Measurements from ENCODE around the gene TOM1L2. TPM values are rescaled to one million over a fixed set of nuclear protein-coding genes. Genes with fewer than 3 reads are reported as not detected.

The TOM1L2 gene
- total and polyA plus RNA-seq, 4 experiments from 2014 or later, result 1.6 to 63.1 (median 35.7) TPM

DNA sequence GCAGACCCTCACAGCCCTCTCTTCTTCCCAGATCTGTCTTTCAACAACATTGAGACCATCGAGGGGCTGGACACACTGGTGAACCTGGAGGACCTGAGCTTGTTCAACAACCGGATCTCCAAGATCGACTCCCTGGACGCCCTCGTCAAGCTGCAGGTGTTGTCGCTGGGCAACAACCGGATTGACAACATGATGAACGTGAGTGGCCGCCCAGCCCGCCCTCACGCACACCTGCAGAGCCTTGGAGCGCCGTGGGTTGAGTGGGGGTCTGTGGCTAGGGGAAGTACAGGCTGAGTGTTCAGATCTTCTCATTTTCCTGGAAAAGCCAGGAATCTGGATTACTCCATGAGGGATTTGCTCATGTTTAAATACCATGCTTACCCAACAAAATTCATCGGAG, 15.7 kb upstream of the TOM1L2 start:
- Histone ChIP-seq H3K27ac (ENCODE audit: low read depth, low read length) (no peak overlapping the region), H3K4me3 (ENCODE audit: low read length in 2 of 2) (no peak overlapping the region), H3K27me3 (ENCODE audit: insufficient read depth, low read length) (no peaks in the 10 kb centered on the region), H3K4me1 (ENCODE audit: insufficient read depth, low read length) (no peaks in the 10 kb centered on the region), H3K9me3 (ENCODE audit: control insufficient read depth in 1 of 2, low read length in 2 of 2) (no peaks in the 10 kb centered on the region), H3K36me3 (ENCODE audit: insufficient read depth, low read length) (no peaks in the 10 kb centered on the region)
- Mint-ChIP-seq H3K9me3 (no peaks in the 10 kb centered on the region), H3K27ac (no peak overlapping the region), H3K27me3 (no peaks in the 10 kb centered on the region), H3K4me3 (no peak overlapping the region), H3K36me3 (no peaks in the 10 kb centered on the region), H3K4me1 (no peaks in the 10 kb centered on the region)
- ChIA-PET POLR2A (ENCODE audit: partially characterized antibody) (no interaction called here), CTCF (ENCODE audit: partially characterized antibody) (no interaction called here)
- DNase-seq, result no peak
- intact Hi-C loops (cut with micrococcal nuclease), result no loop called here

DNA sequence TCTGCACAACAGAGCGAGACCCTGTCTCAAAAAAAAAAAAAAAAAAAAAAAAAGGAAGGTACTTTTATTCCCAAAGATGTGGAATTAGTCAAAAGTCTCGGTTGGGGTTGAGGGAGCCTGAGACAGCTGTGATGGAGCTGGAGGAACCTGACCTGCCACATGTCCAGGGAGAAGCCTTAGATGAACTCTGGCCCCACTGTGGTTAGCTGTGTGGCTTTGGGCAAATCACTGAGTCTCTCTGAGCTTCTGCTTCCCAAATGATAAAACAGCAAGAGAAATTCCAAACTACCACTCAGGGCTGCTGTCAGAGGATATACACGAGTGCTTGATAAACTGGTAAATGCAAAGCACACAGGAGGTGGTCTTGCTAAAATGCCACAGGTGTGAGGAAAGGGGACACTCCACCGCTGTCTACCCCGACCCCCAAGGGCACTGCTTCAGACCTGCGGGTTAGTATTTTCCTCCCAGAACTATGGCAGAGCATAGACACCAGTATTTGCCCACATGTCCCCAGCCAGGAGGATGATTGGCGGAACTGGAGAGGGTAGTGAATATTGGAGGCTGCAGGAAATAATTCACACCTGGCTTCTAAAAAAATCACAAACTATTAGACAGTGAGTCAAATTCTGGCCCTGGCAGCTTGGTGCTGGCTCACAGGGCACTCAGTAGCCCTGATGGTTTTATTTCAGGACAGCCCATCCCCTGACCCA, 15.1 kb upstream of the TOM1L2 start:
- intact Hi-C loops (cut with micrococcal nuclease), result no loop called here
- Mint-ChIP-seq H3K27ac (no peak overlapping the region), H3K27me3 (no peaks in the 10 kb centered on the region), H3K4me1 (no peaks in the 10 kb centered on the region), H3K4me3 (no peak overlapping the region), H3K9me3 (no peaks in the 10 kb centered on the region), H3K36me3 (no peaks in the 10 kb centered on the region)
- Histone ChIP-seq H3K27me3 (ENCODE audit: insufficient read depth, low read length) (no peaks in the 10 kb centered on the region), H3K36me3 (ENCODE audit: insufficient read depth, low read length) (no peaks in the 10 kb centered on the region), H3K4me1 (ENCODE audit: insufficient read depth, low read length) (no peaks in the 10 kb centered on the region), H3K27ac (ENCODE audit: low read depth, low read length) (no peak overlapping the region), H3K9me3 (ENCODE audit: control insufficient read depth in 1 of 2, low read length in 2 of 2) (no peaks in the 10 kb centered on the region), H3K4me3 (ENCODE audit: low read length in 2 of 2) (no peak overlapping the region)
- no peak for DNase-seq
- ChIA-PET CTCF (ENCODE audit: partially characterized antibody) (interaction anchor here (0.7 kb wide), 1 partner anchor 891 kb away, joined by 4 read pairs; no protein-coding TSS in a partner anchor), POLR2A (ENCODE audit: partially characterized antibody) (no interaction called here)

DNA sequence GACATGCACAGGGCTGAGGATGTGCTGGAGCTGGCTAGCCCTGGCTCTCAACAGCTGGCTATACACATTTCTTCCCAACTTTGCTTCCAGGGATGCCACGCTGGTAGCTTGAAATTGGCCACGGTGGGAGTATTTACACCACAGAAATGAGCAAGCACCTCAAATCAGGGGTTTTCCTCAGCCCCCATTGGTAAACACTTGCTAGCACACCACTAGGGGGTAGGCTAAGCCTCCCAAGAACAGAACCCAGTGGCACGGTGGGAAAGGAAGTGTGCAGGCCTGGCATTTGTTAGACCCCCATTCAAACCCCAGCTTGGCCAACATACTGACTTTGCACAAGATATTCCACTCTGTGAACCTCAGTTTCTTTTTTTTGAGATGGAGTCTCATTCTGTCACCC, 13.4 kb upstream of the TOM1L2 start:
- no peak for DNase-seq
- no peaks in the 10 kb centered on the region for H3K27me3 ChIP-seq (ENCODE audit: insufficient read depth, low read length)

DNA sequence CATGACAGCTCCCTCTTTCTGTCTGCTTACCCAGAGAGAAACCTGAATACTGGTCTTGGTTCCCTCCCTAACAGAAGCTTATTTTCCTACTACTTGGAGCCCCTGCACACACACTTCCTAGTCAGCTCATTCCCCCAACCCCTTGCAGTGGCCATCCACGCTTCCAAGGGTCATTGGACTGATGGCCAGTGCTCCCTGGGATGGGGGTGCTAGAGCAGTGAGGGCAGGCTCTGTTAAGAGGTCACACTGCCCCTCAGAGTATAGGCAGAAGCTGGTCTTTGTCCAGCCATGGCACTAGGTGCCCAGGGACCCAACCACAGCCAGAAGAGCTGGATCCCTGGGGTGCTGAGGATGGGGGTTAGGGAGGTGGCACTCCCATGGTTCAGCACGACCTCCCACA, 13.0 kb upstream of the TOM1L2 start:
- no peaks in the 10 kb centered on the region for H3K9me3 ChIP-seq (ENCODE audit: control insufficient read depth in 1 of 2, low read length in 2 of 2)
- no peaks in the 10 kb centered on the region for H3K36me3 Mint-ChIP-seq
- intact Hi-C loops (cut with micrococcal nuclease), result no loop called here
- H3K4me1 Mint-ChIP-seq, result no peaks in the 10 kb centered on the region
- CTCF ChIA-PET (ENCODE audit: partially characterized antibody), result no interaction called here
- H3K27me3 ChIP-seq (ENCODE audit: insufficient read depth, low read length), result no peaks in the 10 kb centered on the region
- H3K4me3 Mint-ChIP-seq, result no peak overlapping the region
- POLR2A ChIA-PET (ENCODE audit: partially characterized antibody), result interaction anchor here (1.0 kb wide), 1 partner anchor 13 kb away, joined by 3 read pairs; the partner anchor contains the start of gene TOM1L2
- DNase-seq, result no peak
- H3K9me3 Mint-ChIP-seq, result no peaks in the 10 kb centered on the region
- no peak overlapping the region for H3K27ac Mint-ChIP-seq
- H3K27me3 Mint-ChIP-seq, result no peaks in the 10 kb centered on the region
- no peak overlapping the region for H3K27ac ChIP-seq (ENCODE audit: low read depth, low read length)
- H3K36me3 ChIP-seq (ENCODE audit: insufficient read depth, low read length), result no peaks in the 10 kb centered on the region
- no peak overlapping the region for H3K4me3 ChIP-seq (ENCODE audit: low read length in 2 of 2)
- no peaks in the 10 kb centered on the region for H3K4me1 ChIP-seq (ENCODE audit: insufficient read depth, low read length)

More for the DNA sequence above, 13.4 kb upstream of the TOM1L2 start:
- no peaks in the 10 kb centered on the region for H3K27me3 Mint-ChIP-seq
- intact Hi-C loops (cut with micrococcal nuclease), result no loop called here
- no peak overlapping the region for H3K27ac Mint-ChIP-seq
- POLR2A ChIA-PET (ENCODE audit: partially characterized antibody), result interaction anchor here (1.0 kb wide), 1 partner anchor 13 kb away, joined by 3 read pairs; the partner anchor contains the start of gene TOM1L2
- no peak overlapping the region for H3K4me3 Mint-ChIP-seq
- H3K36me3 Mint-ChIP-seq, result no peaks in the 10 kb centered on the region
- no peak overlapping the region for H3K27ac ChIP-seq (ENCODE audit: low read depth, low read length)
- no peaks in the 10 kb centered on the region for H3K36me3 ChIP-seq (ENCODE audit: insufficient read depth, low read length)
- no peaks in the 10 kb centered on the region for H3K4me1 Mint-ChIP-seq
- no peaks in the 10 kb centered on the region for H3K9me3 ChIP-seq (ENCODE audit: control insufficient read depth in 1 of 2, low read length in 2 of 2)
- no peaks in the 10 kb centered on the region for H3K4me1 ChIP-seq (ENCODE audit: insufficient read depth, low read length)
- no peak overlapping the region for H3K4me3 ChIP-seq (ENCODE audit: low read length in 2 of 2)
- H3K9me3 Mint-ChIP-seq, result no peaks in the 10 kb centered on the region
- CTCF ChIA-PET (ENCODE audit: partially characterized antibody), result no interaction called here

DNA sequence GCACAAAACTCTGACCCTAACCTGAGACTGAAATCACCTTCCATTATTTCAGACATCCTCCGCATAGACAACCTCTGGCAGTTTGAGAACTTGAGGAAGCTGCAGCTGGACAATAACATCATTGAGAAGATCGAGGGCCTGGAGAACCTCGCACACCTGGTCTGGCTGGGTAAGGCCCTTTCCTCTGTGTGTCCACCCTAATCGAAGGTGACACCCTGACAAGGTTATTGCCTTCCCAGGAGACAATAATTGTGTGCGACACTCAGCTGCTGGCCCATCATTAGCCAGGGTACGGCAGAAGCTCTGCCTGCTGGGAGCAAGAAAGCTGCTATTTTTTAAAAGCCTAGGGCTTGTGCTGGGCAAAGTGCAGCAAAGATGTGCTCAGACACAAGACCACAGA, 11.6 kb upstream of the TOM1L2 start:
- no peak for DNase-seq
- H3K4me3 Mint-ChIP-seq, result no peak overlapping the region
- ChIA-PET CTCF (ENCODE audit: partially characterized antibody) (no interaction called here), POLR2A (ENCODE audit: partially characterized antibody) (no interaction called here)
- H3K9me3 Mint-ChIP-seq, result no peaks in the 10 kb centered on the region
- Histone ChIP-seq H3K9me3 (ENCODE audit: control insufficient read depth in 1 of 2, low read length in 2 of 2) (no peaks in the 10 kb centered on the region), H3K36me3 (ENCODE audit: insufficient read depth, low read length) (no peaks in the 10 kb centered on the region), H3K27me3 (ENCODE audit: insufficient read depth, low read length) (no peaks in the 10 kb centered on the region), H3K4me3 (ENCODE audit: low read length in 2 of 2) (no peak overlapping the region), H3K27ac (ENCODE audit: low read depth, low read length) (no peak overlapping the region), H3K4me1 (ENCODE audit: insufficient read depth, low read length) (no peaks in the 10 kb centered on the region)
- intact Hi-C loops (cut with micrococcal nuclease), result no loop called here
- no peaks in the 10 kb centered on the region for H3K36me3 Mint-ChIP-seq
- peaks cover 0 to 3% of the 10 kb centered on the region in 2 donors for H3K27me3 Mint-ChIP-seq
- no peaks in the 10 kb centered on the region for H3K4me1 Mint-ChIP-seq
- no peak overlapping the region for H3K27ac Mint-ChIP-seq

DNA sequence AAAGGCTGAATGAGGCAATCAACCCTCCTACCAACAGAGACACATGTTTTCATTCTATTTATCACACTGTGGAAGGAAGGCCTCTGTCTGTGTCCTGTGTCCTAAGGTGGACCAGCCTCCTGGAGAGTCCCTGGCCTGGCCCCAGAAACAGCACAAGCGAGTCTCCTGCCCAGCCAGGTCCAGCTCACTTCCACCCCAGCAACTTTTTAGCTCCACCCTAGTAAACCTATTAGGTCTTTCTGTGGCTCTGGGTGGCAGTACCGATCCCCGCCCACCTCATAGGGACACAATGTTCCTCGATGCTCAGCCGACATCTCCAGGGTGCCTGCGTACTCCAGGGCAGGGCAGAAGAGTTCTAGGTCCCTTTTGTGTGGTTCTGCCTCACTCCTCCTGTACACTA, 11.2 kb upstream of the TOM1L2 start:
- H3K27me3 Mint-ChIP-seq, result peaks cover 0 to 3% of the 10 kb centered on the region in 2 donors
- H3K9me3 Mint-ChIP-seq, result no peaks in the 10 kb centered on the region
- POLR2A ChIA-PET (ENCODE audit: partially characterized antibody), result no interaction called here
- CTCF ChIA-PET (ENCODE audit: partially characterized antibody), result no interaction called here
- Histone ChIP-seq H3K36me3 (ENCODE audit: insufficient read depth, low read length) (no peaks in the 10 kb centered on the region), H3K27me3 (ENCODE audit: insufficient read depth, low read length) (no peaks in the 10 kb centered on the region), H3K9me3 (ENCODE audit: control insufficient read depth in 1 of 2, low read length in 2 of 2) (no peaks in the 10 kb centered on the region), H3K27ac (ENCODE audit: low read depth, low read length) (no peak overlapping the region), H3K4me3 (ENCODE audit: low read length in 2 of 2) (no peak overlapping the region), H3K4me1 (ENCODE audit: insufficient read depth, low read length) (no peaks in the 10 kb centered on the region)
- no peak overlapping the region for H3K27ac Mint-ChIP-seq
- no peak for DNase-seq
- intact Hi-C loops (cut with micrococcal nuclease), result no loop called here
- no peaks in the 10 kb centered on the region for H3K36me3 Mint-ChIP-seq
- H3K4me3 Mint-ChIP-seq, result no peak overlapping the region
- H3K4me1 Mint-ChIP-seq, result no peaks in the 10 kb centered on the region

DNA sequence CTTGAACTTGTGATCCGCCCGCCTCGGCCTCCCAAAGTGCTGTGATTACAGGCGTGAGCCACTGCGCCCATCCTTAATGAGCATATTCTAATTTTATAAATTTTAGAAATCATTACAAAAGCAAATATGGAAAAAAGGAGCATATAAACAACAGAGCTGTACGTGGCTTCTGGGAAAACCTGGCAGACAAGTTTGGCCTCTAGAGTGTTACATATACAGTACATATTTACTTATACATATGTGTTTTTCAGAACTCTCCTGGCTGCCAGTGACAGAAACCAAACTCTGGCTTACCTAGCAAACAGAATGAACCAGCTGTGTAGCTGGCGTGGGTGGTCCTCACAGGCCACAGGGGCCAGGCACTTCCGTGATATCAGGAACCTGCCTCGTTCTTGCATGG, 10.6 kb upstream of the TOM1L2 start:
- no peaks in the 10 kb centered on the region for H3K36me3 Mint-ChIP-seq
- H3K27ac ChIP-seq (ENCODE audit: low read depth, low read length), result no peak overlapping the region
- H3K27ac Mint-ChIP-seq, result no peak overlapping the region
- peaks cover 0 to 3% of the 10 kb centered on the region in 2 donors for H3K27me3 Mint-ChIP-seq
- intact Hi-C loops (cut with micrococcal nuclease), result no loop called here
- H3K9me3 ChIP-seq (ENCODE audit: control insufficient read depth in 1 of 2, low read length in 2 of 2), result no peaks in the 10 kb centered on the region
- CTCF ChIA-PET (ENCODE audit: partially characterized antibody), result no interaction called here
- H3K4me1 ChIP-seq (ENCODE audit: insufficient read depth, low read length), result no peaks in the 10 kb centered on the region
- POLR2A ChIA-PET (ENCODE audit: partially characterized antibody), result no interaction called here
- no peak overlapping the region for H3K4me3 Mint-ChIP-seq
- H3K9me3 Mint-ChIP-seq, result no peaks in the 10 kb centered on the region
- DNase-seq, result no peak
- H3K4me1 Mint-ChIP-seq, result no peaks in the 10 kb centered on the region
- no peak overlapping the region for H3K4me3 ChIP-seq (ENCODE audit: low read length in 2 of 2)
- H3K27me3 ChIP-seq (ENCODE audit: insufficient read depth, low read length), result no peaks in the 10 kb centered on the region
- H3K36me3 ChIP-seq (ENCODE audit: insufficient read depth, low read length), result no peaks in the 10 kb centered on the region

DNA sequence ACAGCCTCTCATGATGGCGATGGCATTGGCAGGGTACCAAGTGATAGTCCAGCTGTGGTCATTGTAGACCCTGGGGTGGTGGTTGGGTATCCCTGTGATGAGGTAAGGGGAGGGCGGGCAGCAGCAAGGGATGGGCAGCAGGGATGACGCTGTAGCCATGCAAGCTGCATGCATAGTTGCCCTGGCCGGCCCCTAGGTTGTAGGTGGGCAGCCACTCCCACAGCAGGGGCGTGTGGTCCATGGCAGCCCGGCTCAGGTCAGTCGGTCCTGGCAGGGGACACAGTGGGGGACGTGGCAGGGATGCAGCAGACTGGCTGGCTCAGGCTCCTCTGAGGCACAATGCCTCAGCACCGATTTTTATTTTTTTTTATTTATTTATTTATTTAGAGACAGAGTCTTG, 9.1 kb upstream of the TOM1L2 start:
- H3K4me1 ChIP-seq (ENCODE audit: insufficient read depth, low read length), result no peaks in the 10 kb centered on the region
- peaks cover 0 to 3% of the 10 kb centered on the region in 2 donors for H3K27me3 Mint-ChIP-seq
- H3K36me3 ChIP-seq (ENCODE audit: insufficient read depth, low read length), result no peaks in the 10 kb centered on the region
- H3K4me1 Mint-ChIP-seq, result no peaks in the 10 kb centered on the region
- no peaks in the 10 kb centered on the region for H3K27me3 ChIP-seq (ENCODE audit: insufficient read depth, low read length)
- H3K9me3 Mint-ChIP-seq, result no peaks in the 10 kb centered on the region
- no peak for DNase-seq
- H3K27ac ChIP-seq (ENCODE audit: low read depth, low read length), result no peak overlapping the region
- POLR2A ChIA-PET (ENCODE audit: partially characterized antibody), result no interaction called here
- H3K4me3 ChIP-seq (ENCODE audit: low read length in 2 of 2), result no peak overlapping the region
- no peaks in the 10 kb centered on the region for H3K36me3 Mint-ChIP-seq
- no peak overlapping the region for H3K27ac Mint-ChIP-seq
- intact Hi-C loops (cut with micrococcal nuclease), result no loop called here
- no peaks in the 10 kb centered on the region for H3K9me3 ChIP-seq (ENCODE audit: control insufficient read depth in 1 of 2, low read length in 2 of 2)
- CTCF ChIA-PET (ENCODE audit: partially characterized antibody), result no interaction called here
- H3K4me3 Mint-ChIP-seq, result no peak overlapping the region

All from CD4-positive, alpha-beta memory T cell (primary cell).